T-helper 1 cell treated with Interleukin-12 subunit alpha and Interleukin-12 subunit beta and Interleukin-4 antibody, amounts not matched to agents 30 ng/mL and 1 ng/mL, for 36 hours (primary cell): ENCODE data around the gene TMEM138. TPM values are rescaled to one million over a fixed set of nuclear protein-coding genes. Genes with fewer than 3 reads are reported as not detected.

ENCODE experiments used
- intact Hi-C: fragments of 100-400 bp; cut with micrococcal nuclease; formaldehyde crosslinking; loops from one replicate; pipeline ENCODE4 v1.15.1; 2024
- total RNA-seq: library from RNA; stranded (reverse); gene quantifications from 2 replicates; pipeline ENCODE4 v1.2.3, GENCODE V29; 2022

TMEM138 gene
- 64.6 and 71.3 TPM in 2 replicates for total RNA-seq

DNA sequence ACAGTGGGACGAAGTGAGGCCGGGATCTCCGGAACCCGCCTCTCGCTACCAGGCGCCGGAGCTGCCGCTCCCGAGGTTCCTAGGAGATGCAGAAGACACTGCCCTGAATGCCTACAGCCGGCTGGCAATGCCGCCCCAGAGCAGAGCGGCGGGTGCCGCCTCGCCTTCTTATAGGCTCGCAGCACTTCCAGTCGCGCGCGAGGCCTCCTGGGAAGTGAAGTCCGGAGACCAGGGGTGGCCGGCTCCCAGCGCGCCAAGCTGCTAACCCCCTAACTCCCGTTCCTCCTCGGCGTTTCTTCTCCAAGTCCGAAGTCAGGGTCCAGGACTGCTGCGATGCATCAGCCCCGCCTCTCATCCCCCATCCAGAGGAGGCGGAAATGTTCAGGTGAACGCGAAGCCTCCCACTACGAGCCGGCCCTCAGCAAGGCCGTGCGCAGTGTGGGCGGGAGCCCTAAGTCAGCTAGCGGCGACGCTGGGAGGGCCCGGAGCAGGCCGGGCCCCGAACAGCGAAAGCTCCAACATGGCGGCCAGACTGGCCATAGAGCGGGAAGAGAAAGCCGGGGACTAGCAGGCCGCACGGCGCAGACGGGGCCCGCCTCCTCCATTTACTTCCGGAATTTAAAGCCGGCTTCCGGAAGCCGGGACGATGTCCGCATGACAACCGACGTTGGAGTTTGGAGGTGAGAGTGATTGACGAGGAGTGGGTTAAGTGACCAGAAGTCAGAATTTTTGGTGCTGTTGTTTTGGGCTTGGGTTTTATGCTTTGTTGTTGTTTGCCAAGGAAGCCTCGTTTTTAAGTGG, at the start of gene TMEM138, which contains the start of gene CYB561A3:
Gene TMEM138 (plus strand): TSS at position 634 of the 801 bp plus-strand sequence. CDS start 2,017 bp downstream, outside the sequence.
Gene CYB561A3 (minus strand): TSS at position 142 of the 801 bp plus-strand sequence. CDS start 5,169 bp downstream, outside the sequence.
- intact Hi-C loops: loop anchor here (1.0 to 5.0 kb wide), 9 partner anchors 23 to 1695 kb away; partner anchors contain the start of genes CCDC86, CPSF7, FEN1 and PATL1

DNA sequence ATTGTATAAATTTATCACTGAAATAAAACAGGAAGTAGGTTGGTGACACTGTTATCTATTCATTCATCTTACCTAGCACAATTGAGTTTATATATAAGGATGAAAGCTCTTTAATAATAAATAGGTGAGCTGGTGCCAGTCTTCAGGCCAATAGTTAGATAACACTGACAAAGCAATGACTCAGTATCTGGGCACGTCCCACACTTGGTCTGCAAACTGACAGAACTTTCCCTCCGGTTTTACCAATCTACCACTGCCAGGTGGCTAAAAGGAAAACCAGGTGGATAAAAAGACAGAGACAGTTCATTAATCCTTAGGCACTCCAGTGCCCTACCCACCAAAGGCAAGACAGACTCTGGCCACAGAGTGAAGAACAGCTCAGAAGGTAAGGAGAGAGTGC, 46.9 kb upstream of the TMEM138 start:
- intact Hi-C loops: no loop called here

DNA sequence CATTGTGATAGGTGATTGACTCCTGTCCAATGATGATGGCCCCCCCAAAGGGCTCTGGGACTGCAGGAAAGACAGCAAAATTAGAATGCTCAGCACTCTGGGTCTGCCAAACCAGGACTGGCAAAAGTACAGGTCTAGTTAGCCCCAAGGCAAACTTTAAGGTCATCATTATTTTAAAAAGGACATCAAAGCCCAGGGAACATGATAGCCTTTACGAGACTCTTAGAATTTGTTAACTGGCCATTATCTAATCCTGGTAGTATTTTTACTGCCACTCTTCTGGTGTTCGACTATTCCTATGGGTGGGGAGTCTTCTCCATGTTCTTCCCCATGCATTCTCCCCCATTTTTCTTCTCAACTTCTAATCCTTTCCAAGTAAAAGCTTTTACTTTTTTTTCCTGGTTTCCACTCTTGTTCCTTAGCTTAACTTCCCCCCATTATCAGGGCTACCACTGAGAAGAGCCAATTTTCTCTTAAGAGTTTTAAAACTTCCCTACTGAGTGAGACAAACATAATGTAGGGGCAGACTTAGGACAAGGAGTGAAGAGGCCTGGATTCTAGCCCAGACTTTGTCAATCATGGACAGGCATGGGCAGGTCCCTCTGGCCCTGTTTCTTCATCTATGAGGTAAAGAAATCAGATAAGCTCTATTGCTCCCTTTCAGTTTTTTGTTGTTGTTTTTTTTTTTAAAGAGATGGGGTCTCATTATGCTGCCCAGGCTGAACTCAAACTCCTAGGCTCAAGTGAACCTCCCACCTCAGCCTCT, 36.3 kb upstream of the TMEM138 start:
- intact Hi-C loops: no loop called here

DNA sequence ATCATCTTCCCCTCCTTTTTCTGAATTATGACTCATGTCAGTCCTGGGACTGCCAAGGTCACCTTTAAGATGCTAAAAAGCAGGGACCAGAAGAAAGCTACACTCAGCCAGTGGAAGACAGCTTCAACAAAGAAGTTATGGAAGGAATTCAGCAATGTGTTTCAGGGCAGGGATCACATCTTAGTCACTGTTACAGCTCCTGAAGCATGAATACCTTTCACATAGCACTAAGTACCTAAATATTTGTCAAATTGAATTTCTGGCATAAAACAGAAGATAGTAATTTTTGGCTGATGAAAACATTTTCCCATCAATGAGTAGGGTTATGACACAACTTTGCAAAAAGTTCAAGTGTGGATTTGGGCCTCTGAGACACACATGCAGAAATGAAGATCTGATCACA, 34.5 kb upstream of the TMEM138 start:
- intact Hi-C loops: no loop called here

DNA sequence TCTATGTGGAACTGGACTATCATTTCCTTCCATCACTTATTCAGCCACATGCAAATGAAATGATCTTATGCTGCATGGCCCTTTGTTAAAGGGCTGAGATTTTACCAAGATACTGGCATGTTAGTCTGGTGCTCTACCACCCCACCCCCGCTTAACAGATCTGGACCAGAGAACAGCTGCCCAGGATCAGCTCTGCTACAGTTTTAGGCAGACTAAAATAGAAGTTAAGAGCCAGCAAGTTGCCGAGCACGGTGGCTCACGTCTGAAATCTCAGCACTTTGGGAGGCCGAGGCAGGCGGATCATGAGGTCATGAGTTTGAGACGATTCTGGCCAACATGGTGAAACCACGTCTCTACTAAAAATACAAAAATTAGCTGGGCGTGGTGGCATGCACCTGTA, 33.8 kb upstream of the TMEM138 start:
- intact Hi-C loops: no loop called here

DNA sequence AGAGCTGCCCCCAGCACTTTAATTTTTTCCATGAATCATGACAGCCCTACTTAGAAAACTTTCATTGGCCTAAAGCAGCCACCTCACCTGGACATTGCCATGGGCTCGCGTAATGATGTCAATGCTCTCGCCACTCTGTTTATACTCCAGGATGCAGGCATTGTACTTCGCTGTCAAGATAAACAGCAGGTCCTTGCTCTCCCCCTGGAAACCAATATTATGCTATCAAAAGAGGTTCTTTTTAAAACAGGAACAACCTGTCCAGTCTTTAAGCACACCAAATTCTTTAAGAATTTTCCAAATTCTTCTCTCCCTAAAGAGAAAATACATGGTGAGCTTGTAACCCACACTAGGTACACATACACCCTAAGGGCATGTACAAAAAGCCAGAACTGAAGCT, 32.3 kb upstream of the TMEM138 start:
- intact Hi-C loops: loop anchor here (5.0 to 10.0 kb wide), 3 partner anchors 248 to 288 kb away; partner anchors contain the start of gene SYT7

DNA sequence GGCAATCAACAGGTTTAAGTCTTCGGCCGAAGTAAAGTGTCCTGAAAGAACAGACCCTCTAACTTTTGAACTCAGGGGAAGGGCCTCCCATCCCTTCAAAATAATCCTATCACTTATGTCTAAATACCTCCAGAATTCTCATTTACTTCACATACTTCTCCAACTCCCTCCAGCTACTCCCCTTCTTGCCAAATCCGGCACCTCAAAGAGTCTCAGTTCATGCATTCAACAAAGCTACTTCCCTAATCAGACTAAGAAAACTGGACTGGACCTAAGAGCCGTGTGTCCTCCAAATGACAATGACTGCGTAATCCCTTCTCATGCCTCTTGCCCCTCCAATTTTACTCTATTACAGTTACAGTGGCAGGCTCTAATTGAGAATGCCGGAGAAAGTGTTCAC, 30.5 kb upstream of the TMEM138 start:
- intact Hi-C loops: loop anchor here (2.0 to 10.0 kb wide), 6 partner anchors 249 to 1225 kb away; partner anchors contain the start of genes PRPF19, SYT7 and TMEM109

DNA sequence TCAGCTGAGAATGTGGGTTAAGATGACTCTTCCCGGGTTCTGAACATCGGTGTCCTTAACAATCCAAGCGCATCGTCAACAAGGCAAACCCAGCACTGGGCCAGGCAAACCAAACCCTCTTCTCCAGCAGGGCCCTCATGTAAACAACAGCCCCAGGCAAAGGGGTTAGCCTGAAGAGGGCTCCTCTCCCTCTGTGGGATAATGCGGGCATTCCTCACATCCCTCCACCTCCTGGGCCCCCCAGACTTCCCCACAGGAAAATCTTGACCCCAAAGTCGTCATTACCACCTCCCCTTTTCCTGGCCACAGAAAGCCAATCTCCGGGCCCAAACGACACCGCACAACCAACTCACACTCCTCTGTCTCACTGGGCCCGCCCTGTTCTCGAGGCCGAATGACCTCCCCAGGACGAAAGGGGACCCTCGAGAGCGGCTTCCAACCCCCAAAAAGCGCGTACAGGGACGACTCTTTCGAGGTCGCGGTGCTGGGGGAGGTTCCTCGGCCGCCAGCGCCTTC, 29.8 kb upstream of the TMEM138 start:
- intact Hi-C loops: loop anchor here (2.0 to 10.0 kb wide), 6 partner anchors 250 to 1224 kb away; partner anchors contain the start of genes PRPF19, SYT7 and TMEM109

DNA sequence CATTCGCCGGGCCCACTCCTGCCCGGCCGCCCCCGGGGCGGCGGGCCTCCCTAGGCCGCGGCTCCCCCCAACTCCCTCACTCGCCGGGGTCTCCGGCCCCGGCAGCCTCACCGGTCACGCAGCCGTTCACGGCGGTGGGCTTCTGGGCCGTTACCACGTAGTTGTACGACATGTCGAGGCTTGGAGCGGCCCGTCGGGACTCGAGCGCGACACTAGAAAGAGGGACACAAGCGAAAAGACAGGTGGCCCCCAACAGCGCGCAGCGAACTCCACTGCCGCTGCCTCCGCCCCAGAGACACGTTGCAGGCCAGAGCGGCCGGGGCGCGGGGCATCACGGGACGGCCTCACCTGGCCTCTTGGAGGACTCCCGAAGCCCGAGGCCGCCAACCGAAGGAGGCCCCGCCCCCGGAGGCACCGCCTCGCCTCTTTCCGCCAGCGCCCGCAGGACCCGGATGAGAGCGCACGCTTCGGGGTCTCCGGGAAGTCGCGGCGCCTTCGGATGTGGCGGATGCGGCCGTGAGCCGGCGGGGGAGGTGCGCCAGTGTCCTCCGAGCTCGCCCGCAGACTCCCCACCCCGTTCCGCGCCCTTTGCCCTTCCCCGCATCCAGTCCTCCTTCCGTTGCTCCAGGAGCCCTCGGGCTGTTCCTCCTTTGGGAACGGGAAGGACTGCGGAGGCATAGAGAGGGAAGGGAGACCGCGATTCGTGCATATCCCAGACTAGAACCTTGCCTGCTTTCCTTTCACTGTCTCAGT, 29.2 kb upstream of the TMEM138 start, which contains the start of the genes DDB1 and TKFC:
Gene DDB1 (minus strand): TSS at position 309 of the 753 bp plus-strand sequence. CDS start 137 bp downstream, at position 172.
Gene TKFC (plus strand): TSS at position 432 of the 753 bp plus-strand sequence. CDS start 1,501 bp downstream, outside the sequence.
- intact Hi-C loops: loop anchor here (1.0 to 10.0 kb wide), 9 partner anchors 39 to 1224 kb away; partner anchors contain the start of genes PRPF19, SDHAF2, SYT7 and TMEM109

DNA sequence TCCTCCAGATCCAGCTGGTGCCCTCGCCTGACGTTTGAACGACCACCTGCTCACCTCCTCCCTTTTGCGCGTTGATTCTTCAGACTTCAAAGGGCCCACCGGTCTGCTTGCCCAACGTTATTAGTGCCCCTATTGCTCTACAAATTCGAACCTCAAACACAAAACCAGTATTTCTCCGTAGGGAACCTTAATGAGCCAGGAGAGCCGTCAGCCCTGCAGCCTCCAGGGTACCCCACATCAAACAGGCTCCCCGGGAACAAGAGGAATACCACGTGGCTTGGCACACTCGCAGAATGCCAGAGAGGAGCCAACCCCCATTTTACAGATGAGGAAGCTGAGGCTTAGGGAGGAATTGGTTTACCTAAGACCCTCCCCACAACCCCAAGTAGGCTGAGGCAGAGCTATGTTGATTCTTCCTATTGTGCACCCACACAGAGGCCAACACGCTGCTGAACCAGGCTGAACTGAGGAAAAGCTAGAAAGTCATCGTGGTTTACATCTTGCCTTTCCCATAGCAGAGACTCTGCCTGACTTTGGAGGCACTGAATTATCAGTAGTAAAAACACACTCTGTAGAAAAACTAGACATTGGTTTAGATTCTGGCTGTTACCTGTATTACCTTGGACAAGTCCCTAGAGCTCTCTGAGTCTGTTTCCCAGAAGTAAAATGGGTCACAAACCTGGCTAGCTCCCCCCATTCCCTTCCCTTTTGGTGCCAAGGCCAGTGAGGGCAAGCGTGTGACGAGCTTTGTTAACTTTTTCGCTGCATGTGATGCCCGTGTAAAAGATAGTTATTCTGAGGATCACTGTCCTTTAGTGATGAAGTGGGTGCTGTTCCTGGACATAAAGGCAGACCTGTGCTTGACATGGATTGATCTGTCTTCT, 28.4 kb upstream of the TMEM138 start:
- intact Hi-C loops: loop anchor here (1.0 to 10.0 kb wide), 9 partner anchors 39 to 1223 kb away; partner anchors contain the start of genes PRPF19, SDHAF2, SYT7 and TMEM109

DNA sequence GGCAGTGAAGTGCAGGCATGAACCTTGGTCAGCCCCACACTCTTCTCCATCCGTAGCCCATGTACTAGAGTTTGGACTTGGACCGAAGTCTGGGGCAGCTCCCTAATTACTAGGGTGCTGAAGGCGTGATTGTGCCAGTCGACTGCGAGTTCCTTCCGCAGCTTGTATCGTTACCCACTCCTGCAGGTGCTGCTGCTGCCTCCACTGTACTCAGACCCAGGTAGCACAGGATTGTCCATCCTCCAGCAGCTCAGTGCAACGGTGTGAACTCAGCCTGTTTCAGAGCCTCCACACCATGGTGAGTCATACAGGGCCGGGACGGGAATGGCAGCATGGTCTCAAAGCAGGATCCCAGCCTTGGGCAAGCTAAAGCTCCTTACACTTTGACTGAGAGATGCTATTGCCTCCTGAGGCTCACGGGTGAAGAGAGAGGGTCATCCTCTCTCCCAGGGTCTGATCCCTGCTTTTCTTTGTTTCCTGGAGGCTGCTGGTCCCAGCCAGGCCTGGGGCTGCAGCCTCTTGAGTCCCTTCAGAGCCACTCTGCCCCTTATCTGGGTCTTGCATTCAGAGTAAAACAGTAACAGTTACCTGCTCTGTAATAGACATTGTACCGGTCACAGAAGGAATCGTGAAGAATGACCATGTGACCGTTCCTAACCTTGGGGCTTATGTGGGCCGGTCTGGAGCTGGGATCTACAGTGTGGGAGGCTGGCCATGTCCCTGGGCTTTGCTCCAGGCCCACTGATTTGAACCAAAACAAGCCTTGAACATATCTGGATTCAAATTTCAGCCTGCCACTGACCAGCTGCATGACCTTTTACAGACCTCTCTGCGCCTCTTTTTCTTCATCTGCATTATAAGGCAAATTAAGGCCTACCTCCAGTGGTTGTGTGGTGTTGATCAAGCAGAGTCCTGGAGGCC, 27.5 kb upstream of the TMEM138 start:
- intact Hi-C loops: loop anchor here (5.0 to 10.0 kb wide), 3 partner anchors 250 to 292 kb away; partner anchors contain the start of gene SYT7

DNA sequence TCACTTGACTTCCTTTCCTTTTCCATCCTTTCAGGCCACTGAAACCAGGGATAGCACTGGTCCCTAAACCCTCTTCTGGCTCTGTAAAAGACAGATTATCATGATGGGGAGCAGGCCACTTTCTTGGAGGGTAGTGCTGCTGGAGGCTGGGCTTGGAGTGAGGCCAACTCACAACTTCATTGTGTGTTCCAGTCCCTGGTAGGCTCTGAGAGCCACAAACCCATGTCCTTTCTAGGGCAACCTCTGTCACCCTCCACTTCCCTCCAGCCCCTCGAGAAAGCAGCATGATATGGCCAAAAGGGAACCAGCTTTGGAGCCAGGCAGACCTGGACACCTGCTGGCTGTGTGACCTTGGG, 26.8 kb upstream of the TMEM138 start:
- intact Hi-C loops: loop anchor here (10.0 kb wide), 1 partner anchor 249 kb away; the partner anchor contains the start of gene SYT7

DNA sequence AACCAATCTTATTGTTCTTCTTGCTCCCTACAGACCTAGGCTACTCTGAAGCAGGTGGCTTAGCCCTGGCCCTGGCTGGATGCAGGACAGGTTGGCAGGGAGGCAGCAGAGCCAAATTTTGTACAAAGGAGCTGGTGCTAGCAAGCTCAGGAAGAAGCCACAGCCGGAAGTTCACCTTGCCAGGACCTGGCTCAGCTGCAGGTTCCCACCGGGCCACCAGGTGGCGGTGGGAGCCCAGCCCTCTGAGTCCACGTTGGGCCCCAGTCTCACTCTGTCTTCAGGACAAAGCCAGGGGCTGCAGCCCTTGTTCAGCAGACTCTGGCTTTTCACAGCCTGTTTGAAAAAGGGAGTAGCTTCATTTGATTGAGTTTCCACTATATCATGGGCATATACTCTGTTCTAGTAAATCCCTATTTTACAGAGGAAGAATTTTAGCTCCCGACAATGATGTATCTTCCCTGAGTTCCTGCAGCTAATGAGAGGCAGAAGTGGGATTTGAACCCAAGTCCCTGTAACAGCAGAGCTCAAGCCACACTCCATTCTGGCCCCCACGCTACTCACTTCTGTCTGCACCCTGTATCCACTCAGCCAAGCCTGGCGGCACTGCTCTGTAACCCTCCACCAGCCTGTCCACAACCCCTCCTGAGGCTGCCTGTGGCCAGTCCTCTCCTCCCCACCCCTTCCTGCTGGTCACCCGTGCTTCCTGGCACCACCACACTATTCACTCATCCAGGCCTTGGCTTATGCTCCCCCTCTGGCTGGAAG, 25.8 kb upstream of the TMEM138 start:
- intact Hi-C loops: loop anchor here (1.0 to 10.0 kb wide), 7 partner anchors 26 to 248 kb away; partner anchors contain the start of genes SYT7, TMEM138 and TMEM216

DNA sequence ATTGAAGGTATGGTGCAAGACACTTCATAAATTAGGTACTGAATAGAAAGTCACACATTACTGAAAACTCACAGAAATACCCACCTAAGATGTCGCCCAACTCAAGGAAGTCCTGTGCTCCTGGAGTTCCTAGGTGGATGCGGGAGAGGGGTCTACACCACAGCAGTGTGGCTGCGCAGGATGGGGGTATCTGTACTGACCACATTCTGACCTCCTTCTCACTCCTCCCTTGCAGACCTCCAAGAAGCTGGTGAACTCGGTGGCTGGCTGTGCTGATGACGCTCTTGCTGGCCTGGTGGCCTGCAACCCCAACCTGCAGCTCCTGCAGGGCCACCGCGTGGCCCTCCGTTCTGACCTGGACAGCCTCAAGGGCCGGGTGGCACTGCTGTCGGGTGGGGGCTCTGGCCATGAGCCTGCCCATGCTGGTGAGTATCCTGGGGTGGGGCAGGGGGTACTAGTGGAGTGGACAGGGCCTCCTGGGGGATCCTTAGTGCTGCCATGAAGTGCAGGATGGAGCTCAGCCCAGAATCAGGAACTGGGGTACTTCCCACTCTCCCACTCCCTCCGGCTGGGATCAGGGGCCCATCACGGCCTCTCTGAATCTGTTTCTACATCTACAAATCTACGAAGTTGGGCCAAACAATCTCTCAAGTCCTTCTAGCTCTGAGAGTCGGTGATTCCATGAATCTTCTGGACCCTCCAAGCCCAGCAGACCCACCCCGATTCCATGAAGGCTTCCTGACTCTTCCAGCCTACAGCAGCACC, 24.3 kb upstream of the TMEM138 start:
- intact Hi-C loops: loop anchor here (10.0 kb wide), 1 partner anchor 247 kb away; the partner anchor contains the start of gene SYT7

DNA sequence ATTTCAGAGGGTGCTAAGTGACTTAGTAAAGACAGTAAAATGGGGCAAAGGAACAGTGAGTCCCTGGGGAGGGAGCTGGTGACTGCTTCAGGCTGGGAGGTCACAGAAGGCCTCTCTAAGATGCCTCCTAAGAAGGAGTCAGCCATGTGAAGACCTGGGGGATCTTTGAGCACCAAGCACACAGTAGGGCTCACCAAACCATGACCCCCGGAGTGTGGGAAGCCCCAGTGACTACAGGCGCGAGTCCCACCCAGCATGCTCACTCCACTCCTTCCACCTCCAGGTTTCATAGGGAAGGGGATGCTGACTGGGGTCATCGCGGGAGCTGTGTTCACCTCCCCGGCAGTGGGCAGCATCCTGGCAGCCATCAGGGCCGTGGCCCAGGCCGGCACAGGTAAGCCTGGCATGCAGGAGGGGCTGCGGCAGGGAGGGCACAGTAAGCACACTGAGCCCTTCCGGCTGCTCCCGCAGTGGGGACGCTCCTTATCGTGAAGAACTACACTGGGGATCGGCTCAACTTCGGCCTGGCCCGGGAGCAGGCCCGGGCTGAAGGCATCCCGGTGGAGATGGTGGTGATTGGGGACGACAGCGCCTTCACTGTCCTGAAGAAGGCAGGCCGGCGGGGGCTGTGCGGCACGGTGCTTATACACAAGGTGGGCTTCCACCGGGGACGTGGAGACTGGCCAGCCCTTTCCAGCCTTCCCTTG, 23.2 kb upstream of the TMEM138 start:
- intact Hi-C loops: loop anchor here (10.0 kb wide), 1 partner anchor 246 kb away; the partner anchor contains the start of gene SYT7

DNA sequence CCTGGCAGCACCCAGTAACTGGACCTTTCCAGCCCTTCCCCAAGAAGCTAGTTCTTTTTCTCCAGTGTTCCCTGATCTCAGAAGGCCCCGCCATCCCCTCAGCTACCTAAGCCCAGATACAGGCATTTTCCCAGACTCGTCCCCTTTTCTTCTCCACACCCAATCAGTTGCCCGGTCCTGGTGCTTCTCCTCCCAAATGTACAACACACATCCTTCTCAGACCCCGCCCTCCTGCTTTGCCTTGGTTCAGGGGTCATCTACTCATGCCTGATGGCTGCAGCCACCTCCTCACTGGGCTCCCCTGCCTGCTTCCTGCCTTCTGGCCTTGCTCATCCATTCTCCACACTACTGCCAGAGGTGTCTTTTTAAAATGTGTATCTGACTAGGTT, 22.7 kb upstream of the TMEM138 start:
- intact Hi-C loops: loop anchor here (10.0 kb wide), 1 partner anchor 245 kb away; the partner anchor contains the start of gene SYT7
